Stimulated activated CD8-positive, alpha-beta memory T cell treated with anti-CD3 and anti-CD28 coated beads, Interleukin-2, amount 100 ng/mL, for 48 hours (primary cell): ENCODE data around the gene MEGF6.
"Not testable (repeated sequence)": the region's sequence is repeated elsewhere in the genome, so short reads cannot be mapped to it uniquely, and the experiment has no call there.

Experiments
- DNase-seq, 2 donors: peaks; one replicate each; pipeline ENCODE4 v3.0.0-alpha.2; 2020; ENCODE audit warnings: low read depth in 2 of 2

The MEGF6 gene

GRCh38 chr1:3629561-3630160, 18.4 kb upstream of the MEGF6 start:
- DNase-seq, result no peak

- no peak for DNase-seq
Measured at GRCh38 chr1:3628445-3628844, 17.1 kb upstream of the MEGF6 start.

GRCh38 chr1:3627515-3628253, 16.4 kb upstream of the MEGF6 start:
- DNase-seq, result no peak

- no peak for DNase-seq
Measured at GRCh38 chr1:3626025-3626424, 14.7 kb upstream of the MEGF6 start.

GRCh38 chr1:3625151-3625907, 14.0 kb upstream of the MEGF6 start:
- no peak for DNase-seq

GRCh38 chr1:3624200-3625136, 13.2 kb upstream of the MEGF6 start, which contains the start of gene TPRG1L:
Gene TPRG1L, plus strand, starts transcription at chr1:3625015. Its CDS starts 58 bp downstream, at chr1:3625073.
- peak; percentile 97 to 98 for DNase-seq

GRCh38 chr1:3623441-3624199, 12.3 kb upstream of the MEGF6 start:
- DNase-seq, result no peak

GRCh38 chr1:3622102-3622501, 10.8 kb upstream of the MEGF6 start:
- not testable (repeated sequence) for DNase-seq

- DNase-seq, result not testable (repeated sequence)
Measured at GRCh38 chr1:3621151-3621671, 9.9 kb upstream of the MEGF6 start.

- no peak for DNase-seq
Measured at GRCh38 chr1:3620708-3621107, 9.4 kb upstream of the MEGF6 start.

- peak in 1 of 2 donors; percentile 53 for DNase-seq
Measured at GRCh38 chr1:3618881-3619671, 7.8 kb upstream of the MEGF6 start.

GRCh38 chr1:3618531-3618880, 7.2 kb upstream of the MEGF6 start:
- DNase-seq, result no peak

GRCh38 chr1:3617806-3618345, 6.6 kb upstream of the MEGF6 start:
- DNase-seq, result no peak

GRCh38 chr1:3616861-3617260, 5.6 kb upstream of the MEGF6 start:
- DNase-seq, result no peak

GRCh38 chr1:3614755-3615742, 3.7 kb upstream of the MEGF6 start:
- DNase-seq, result no peak

- DNase-seq, result no peak
Measured at GRCh38 chr1:3612123-3612522, 815 bp upstream of the MEGF6 start.

GRCh38 chr1:3610527-3611169, 660 bp downstream of the MEGF6 start:
- no peak for DNase-seq
